Activated CD4-positive, alpha-beta T cell treated with anti-CD3 and anti-CD28 coated beads, Interleukin-2, amount 50 U/mL, for 16 hours (primary cell): Measurements from ENCODE around the gene HOXA7.

ENCODE experiments used
- DNase-seq: peaks from one replicate; pipeline ENCODE4 v3.0.0-alpha.2; 2020

Gene HOXA7

DNA sequence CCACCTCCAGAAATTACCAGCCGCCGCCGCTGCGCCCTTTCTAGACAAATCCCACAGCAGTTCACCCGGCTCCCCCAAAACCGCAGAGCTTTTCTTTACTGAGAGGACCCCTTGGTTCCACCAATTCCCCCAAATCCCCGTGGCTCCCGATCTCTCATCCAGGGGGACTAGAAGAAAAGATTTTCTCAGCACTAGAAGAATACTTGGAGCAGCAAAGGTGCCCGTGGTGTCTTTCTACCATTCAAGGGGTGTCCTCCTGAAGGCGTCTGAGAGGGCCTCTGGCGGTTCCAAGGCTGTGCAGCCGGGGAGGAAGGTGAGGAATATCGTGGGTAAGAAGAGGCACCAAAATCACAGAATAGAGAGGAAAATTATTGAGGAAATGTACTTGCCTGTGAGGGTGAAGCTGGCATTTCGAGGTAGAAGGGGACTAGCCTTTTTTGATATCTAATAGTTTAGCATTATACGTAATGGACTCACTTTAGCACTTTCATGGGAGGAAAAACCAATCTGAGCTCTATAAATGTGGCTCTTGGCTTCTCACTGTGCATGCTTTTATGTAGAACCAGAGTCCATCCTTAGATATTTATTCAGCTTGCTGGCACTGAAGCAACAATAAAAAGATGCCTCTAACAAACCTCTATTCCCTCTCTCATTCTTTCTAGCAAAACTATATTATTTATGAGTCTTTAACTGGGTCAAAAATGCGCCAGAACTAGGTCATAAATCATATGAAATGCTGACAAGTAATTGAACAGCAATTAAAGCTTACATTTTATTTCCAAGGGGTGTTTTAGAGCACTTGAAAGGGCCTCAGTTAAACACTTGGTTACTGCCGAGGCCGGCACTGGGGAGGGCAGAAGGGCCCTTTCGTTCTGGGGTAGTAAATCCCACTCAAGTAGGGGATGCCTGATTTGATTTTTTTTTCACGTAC, 40.2 kb downstream of the HOXA7 start:
- DNase-seq: no peak

DNA sequence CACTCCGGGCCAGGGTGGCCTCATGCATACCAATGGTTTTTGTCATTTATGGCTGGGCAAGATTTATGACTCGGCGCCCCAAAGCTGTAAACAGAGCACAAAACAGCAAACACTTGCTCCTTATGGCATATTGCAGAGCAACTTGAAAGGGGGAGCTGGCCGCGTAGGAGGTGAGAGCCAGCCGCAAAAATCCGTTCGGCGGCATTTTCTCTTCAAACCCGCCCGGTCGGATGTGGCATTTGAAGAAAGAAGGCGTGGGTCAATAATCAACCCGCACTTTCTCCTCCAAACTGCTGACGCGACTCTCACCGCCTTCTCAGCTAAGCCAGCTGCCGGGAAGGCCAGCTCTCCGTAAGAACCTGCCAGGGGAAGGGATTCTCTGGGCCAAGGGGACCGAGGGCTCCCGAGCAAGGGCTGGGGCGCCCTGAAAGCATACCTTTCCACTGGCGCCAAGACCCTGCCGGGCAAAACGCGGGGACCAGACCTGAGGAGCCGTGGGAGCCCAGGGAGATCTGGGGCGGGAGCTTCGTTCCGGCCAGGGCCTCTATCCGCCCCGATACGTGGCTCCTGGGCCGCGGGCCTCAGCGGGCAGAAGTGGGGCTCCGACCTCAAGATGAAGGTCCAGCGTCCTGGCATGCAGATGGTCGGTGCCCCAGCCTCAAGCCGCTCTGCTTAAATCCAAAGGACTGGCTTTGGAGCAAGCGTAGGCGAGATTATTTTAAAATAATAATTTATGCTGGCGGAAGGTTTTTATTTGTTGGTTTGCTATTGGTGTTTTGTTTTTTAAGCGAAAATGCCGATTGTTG, 41.1 kb downstream of the HOXA7 start:
- DNase-seq: no peak

DNA sequence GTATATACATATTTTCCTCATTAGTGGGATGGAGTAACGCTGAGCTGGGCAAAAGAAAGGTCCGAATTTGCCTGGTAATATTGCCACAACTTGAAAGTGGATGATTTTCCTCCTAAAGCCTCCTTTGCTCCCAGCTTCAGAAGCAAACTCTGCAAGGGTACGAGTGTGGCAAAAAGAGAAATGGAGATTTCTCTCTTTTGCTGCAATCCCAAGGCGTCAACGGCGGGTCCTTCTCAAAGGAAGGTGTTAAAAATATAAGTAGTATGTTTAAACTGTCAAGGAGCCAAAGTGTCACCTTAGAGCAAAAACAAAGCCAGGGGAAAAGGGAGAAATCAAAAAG, 41.6 kb downstream of the HOXA7 start:
- no peak for DNase-seq

DNA sequence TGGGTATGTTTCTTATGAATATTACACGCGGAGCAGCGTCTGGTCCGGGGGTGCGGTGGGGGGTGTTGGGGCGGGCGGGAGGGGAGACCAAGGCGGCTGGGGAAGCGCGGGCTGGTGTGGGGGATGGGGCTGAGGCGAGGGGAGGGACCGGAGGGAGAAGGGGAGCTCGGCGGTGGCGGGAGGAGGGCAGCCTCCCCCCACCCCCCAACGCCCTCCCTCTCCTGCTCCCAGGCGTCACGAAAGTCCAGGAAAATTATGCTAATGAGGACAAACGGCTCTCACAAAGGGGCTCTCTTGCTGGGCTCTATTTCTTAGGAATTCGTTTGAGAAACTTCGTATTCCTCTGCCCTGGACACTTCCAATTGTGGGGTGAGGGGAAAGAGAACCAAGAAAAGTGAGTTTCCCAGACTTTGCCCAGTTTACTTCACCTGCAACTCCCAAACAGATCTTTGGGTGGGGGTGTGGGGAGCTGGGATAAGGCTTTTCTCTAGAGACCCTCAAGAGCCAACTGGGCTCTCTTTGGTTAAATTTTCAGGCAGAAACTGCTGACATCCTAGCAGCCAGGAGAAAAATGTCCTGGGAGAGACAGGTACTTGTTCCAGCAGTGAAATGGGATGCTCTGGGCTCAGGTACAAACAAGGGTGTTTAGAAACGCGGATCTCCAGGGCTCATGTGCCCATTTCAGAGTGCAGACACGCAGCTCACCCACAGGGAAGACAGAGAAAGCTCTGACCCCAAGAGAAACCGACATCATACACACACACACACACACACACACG, 42.3 kb downstream of the HOXA7 start:
- DNase-seq: no peak

DNA sequence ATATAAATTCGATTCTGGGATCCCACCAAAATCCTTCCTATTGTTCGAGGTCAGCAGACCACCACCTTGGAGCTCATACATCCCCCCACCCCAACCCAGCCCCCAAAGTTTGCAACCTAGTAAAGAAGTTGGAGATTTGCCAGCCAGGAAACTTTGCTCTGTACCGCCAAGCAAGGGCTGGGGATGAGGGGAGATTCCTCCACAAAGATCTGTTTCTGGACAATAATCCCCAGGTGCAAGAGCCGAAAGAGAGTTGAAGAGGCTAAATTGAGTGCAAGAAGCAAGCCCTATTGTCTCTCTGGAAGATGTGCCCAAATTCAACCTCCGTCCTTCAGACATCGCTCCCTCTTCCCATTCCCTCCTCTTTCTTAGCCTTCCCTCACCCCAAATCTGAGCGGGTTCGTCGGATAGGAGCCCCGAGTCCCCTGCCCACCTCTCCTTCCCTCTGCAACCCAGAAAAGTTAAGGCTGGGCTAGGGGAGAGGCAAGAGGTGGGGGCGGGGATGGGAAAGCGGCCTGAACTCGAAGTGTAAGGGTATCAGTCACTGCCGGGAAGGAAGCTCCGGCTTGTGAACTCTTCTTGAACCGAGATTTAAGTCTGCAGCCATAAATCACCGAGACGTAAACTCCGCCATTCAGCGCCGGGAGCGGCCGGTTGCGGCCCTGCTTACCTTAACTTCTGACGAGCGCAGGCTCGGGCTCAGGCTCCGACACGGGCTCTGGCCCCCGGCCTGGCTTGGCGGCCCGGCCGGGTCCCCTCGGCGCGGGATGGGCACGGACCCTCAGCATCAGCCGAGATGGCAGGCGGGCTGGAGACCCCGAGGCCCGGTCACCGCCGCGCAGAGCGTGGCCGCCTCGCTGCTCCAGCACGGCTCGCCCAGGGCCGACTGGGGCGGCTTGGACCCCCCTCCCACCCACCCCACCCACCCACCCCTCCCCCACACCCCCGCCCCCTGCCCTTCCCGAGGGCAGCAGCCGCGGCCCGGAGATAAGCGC, 43.2 kb downstream of the HOXA7 start:
- DNase-seq: no peak

DNA sequence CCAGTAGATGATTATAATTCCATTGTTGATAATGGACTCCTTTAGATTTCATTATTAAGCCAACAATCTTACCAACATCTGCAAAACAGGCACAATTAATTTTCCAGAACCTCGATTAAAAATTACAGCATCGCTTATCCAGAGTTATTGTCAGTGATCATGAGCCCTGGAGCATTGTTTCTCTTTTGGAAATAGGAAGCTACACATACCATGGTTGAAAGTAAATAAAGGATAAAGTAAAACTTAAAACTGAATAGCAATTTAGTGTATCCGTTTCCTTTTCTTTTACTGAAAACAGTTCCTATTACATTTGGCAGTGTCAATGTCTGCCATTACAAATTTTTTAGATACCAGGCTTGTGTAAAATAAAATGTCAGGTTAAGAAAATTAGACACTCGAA, 44.1 kb downstream of the HOXA7 start:
- DNase-seq: no peak

DNA sequence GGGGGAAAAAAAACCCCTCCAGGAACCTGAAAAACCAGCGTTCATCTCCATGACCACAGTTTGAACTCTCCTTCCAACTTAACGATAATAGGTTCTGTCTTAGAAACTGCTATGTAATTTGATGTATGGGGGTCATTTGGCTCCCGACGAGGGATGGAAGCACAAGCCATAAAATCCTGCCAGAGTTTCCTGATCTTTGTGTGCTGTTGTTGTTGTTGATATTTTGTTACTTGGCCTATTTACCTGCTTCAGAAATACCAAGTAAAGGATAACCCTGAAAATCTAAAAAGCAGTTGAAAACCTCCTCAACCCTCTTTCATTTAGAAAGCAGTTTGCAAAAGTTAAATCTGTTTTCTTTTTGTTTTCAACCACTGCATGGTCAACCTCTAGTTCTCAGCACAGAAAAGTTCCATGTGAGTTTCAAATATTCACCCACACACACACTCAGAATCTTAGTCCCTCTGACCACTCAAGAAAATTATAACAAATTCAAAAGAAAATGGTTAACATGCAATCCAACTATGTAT, 44.7 kb downstream of the HOXA7 start:
- no peak for DNase-seq

DNA sequence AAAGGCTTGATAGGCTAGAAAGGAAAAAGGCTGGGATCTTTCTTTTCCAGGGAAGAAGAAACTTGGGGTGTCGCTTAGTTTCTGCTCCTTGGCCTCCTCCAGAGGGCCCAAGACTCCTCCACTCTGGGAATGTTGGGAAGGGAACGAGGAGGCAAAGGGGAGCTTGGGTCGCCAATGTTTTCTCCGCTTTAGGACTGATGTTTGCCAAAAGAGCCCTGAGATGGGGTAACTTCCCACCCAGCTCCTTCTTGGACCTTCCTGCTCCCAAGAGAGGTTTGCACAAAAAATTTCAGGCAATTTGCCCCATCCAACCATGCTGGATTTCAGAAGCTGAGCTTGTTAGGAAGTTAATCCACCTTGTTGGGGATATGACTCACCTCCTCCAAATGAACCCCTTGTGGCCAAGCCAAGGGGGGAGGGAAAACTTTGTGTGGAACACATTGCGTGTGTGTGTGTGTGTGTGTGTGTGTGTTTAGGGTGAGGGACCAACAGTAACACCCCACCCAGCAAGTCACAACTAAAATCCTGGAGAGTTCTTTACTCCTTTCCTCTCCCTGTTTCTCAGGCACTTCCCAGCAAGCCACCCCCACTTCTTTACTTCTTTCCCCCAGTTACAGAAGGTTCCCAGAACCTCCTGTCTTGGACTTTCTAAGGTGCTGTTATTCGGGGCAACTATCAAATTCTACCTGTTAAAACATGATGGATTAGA, 45.3 kb downstream of the HOXA7 start:
- DNase-seq: no peak

DNA sequence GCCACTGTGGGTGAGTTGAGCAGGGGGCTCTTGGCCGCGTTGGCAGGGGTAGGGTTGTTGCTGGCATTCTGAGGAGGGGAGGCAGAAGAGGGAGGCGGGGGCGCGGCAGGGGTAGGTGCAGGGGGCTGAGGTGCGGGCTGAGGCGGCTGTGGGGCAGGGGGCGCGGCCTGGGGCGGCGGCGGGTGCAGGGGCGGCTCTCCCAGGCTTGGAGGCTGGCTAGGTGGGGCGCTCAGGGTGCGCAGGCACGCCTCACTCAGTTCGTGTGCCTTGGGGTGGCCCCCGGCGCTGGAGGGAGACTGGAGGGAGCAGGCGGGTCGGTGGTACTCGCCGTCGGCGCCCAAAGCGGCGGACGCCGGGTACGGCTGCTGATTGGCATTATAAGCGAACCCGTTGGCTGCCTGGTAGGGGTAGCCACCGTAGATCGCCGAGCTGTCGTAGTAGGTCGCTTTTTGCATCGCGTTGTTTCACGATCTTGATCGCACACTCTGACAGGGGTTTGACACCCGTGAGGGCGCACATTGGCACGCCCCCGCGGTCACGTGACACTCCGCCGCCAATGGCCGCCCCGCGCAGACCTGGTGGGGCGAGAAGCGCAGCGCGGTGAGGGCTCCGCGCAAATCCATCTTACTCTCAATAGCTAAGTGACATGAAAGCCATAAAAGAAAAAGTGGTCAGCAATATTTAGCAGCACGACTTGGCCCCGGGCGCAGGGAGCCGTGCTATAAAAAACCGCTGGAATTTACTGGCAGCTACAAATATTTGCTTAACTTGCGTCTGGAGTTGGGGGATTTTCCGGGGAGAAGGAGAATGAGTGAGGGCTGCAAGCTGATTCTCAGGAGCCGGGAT, 46.1 kb downstream of the HOXA7 start:
- DNase-seq: no peak

DNA sequence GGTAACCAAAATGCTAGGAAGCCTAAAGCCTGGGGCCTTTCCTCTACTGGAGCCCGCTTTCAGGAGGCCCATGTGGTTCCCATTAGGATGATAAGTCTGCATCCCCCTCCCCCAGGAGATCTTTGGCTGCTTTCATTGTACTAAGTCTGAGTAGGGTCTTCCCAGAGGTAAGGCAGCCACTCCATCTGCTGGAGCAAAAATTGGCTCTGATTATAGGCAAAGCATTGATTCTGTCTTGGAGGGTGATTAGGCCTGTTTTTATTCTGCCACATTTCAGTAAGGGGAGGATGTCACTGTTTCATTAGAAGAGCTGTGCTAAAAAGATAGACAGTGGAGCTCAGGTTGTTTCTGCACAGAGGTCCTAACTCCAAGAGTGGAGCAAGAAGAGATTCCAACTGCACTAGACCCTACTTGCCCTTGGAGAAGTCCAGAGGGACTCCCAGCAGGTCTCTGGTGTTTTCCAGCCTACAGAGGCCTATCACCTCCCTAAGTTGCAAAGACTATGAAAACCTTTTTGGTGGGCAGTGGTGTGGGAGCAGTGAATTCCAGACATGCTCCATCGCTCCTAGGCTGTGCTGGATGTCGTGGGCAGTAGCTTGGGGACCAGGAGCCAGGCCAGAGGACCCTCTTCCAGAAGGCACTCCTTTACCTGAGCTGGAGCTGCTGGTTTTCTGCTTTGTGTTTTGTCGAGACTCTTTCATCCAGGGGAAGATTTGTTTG, 46.8 kb downstream of the HOXA7 start:
- no peak for DNase-seq

DNA sequence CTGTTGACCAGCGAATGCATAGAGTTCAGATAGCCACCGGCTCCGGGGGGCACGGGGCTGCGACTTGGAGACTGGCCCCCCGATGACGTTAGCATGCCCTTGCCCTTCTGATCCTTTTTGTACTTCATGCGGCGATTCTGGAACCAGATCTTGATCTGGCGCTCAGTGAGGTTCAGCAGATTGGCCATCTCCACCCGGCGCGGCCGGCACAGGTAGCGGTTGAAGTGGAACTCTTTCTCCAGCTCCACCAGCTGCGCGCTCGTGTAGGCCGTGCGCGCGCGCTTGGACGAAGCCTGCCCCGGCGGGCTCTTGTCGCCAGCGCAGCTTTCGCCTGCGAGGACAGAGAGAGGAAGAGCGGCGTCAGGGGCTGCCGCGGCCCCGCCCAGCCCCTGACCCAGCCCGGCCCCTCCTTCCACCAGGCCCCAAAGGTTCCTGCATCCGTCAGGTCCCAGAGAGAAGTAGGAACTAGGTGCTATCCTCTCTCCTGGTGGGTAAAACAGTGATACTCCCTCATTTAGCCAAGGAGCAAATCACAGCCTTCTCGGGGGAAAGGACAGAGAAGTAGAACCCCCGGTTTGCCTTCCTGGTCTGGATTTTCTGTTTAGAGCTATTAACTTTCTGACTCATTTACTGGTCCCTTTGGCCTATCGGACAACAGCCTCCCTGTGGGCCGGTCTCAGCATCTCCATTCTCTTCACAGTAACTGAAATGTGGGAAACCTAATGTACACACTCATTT, 47.9 kb downstream of the HOXA7 start:
- no peak for DNase-seq

DNA sequence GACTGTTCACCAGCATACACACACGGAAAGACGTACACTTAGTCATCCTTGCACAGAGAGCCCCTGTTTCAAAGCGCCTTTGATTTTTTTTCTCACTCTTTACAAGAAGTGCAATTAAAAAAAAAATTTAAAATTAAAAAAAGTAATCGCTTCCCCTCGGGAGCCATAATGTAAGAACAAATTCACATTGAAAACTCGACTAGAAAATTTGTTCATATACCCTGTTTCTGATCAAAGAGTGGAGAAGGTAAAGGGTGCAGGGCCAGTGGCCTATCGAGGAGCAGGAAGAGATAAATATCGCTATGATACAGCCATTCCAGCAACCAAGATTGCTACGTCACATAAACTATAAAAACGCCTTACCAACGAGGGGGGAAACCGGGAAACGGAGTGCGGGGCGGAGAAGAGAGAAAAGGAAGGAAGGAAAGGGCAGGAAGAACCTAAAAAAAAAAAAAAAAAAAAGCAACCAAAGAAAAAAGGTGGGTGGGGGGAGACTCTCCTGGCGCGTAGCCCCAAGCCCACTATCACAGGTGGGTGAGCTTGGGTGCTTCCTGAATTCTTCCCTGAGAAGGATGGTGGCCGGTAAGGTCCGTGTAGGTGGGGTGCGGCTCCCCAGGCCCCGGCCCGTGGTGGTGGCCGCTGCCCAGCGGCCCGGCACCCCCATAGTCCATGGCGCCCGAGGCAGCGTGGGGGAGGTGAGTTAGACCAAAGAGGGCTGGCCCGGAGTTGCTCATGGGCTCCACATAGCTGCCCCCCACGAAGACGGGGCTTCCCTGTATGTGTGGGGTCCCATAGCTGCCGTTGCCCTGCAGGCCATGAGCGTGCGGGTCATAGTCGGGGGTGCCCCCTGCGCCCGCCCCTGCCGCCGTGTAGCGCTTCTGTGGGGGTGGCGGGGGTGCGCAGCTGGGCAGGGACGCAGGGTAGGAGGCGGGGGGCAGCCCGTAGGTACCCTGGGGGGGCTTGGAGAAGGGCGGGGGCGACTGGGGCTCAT, 48.8 kb downstream of the HOXA7 start:
- no peak for DNase-seq

DNA sequence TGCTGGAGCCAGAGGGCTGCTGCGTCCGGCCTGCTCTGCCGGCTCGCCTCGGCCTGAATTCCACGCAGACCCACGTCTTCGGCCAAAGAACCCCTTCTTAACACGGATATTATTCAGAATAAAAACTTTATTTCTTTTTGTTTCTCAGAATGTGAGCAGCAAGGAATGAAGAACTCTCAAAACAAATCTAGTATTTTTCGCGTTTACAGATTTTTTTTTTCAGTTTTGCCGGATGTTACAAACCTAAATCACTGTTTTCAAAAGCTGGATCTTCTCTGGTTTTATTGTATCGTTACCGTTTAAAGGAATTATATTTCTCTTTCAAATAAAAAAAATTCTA, 49.6 kb downstream of the HOXA7 start:
- no peak for DNase-seq

DNA sequence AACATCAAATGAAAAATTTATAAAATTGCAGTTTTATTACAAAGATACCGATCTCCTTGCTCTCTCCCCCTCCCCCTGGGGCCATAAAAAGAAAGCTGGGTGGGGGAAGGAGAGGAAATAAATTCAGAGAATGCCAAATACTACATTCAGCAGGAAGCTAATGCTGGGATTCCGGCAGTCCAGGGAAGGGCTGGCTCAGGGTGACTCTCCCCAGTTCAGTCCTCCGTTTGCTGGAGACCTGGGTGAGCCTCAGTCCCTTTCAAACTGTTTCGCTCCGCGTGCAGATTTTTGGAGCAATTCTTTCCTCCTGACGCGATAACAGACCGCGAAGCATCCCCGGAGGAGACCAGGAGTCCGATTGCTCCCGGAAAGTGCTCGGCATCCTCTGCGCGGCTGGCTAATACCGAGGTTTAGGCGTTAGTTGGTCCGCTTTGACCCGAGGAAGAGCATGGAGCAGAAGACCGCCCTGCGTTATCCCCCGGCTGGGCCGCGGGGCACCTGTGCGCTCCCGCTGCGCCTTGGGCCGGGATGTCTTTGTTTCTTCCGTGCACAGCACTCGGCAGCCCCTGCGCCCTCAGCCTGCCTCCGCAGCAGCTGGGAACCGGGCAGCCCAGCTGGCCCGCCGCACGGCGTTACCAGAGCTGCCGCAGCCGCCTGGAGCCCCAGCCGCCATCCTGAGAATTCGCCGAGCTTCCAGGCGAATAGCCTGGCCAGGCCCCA, 50.1 kb downstream of the HOXA7 start:
- no peak for DNase-seq

DNA sequence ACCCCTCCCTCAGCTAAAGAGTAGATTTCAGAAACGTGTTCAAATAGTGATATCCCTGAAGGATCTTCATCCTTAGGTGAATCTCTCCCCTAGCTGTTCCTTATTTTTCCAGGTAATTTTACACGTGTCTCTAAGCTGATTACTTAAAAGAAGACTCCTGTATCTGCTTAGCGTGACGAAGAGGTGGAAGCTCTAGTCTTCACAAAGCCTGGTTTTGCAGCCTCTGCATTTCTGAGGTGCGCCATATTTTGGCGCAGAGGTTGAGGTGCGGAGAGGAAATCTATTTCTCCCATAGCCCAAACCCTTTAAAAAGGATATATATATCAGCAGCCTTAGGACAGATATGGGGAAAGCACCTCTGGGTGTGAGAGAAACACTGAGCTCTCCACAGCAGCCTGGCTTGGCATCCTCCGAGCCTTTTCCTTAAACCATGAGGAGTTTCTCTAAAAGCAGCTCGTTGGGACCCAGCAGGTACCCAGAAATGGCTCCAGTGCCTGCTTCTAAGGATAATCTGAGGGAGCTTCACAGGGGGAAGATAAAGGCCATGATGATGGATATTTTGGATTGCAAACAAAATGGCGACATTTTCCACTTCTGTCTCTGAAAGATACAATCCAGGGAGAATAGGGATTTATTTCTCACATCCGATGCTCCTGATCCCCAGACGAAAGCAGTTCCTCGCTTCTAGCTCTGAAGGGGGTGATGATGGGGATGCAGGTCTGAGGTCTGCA, 51.0 kb downstream of the HOXA7 start:
- DNase-seq: no peak
